Omental fat pad (tissue), 4 donors: ENCODE measurements around the gene PIK3R5. TPM values are rescaled to one million over a fixed set of nuclear protein-coding genes. Genes with fewer than 3 reads are reported as not detected.

Experiments used
- ATAC-seq: fragments of 150-250 bp; one replicate; pipeline ENCODE4 v1.9.1; 2016; ENCODE audit warnings: mild to moderate bottlenecking, moderate library complexity; ENCODE audit not compliant: low FRiP score
- DNase-seq: peaks from one replicate; pipeline ENCODE4 v3.0.0-alpha.2; 2019; ENCODE audit warnings: low spot score
- total RNA-seq, 4 donors: library from RNA; depleted of rRNA; stranded (reverse); fragments of >200 nt; gene quantifications; one replicate each; pipeline ENCODE4 v1.1.0, GENCODE V29; 2016
- TF ChIP-seq, protein P1 (sequence below), 3 donors: fragments of 450-650 bp; IDR thresholded peaks; one replicate each; pipeline ENCODE4 v1.5.1; 2016 to 2017; ENCODE audit warnings: antibody characterized with exemption in 3 of 3, mild to moderate bottlenecking in 3 of 3, moderate library complexity in 2 of 3

Gene PIK3R5
- total RNA-seq, 4 donors from 2014 or later: 18.9 to 60.2 (median 37.8) TPM

DNA sequence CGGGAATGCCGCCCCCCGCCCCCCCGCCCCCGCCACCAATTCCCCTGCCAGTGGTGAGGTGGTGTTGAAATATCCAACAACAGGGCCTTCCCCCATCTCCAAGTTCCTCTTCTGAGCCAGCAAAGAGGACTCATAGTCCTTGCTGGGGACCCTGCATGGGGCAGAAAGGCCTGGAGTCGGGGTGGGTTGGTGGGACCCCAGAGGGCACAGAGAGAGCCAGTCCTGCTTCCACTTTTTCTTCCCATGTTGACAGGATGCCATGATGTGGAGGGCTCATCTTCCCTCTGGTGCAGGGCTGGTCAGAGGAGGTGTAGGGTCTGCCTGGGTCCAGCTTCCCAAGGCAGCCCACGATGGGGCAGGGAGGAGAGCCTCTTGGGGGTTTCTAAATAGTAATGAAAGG lies 49.0 kb downstream of the PIK3R5 start:
- ATAC-seq: no peak
- TF ChIP-seq, protein P1, sequence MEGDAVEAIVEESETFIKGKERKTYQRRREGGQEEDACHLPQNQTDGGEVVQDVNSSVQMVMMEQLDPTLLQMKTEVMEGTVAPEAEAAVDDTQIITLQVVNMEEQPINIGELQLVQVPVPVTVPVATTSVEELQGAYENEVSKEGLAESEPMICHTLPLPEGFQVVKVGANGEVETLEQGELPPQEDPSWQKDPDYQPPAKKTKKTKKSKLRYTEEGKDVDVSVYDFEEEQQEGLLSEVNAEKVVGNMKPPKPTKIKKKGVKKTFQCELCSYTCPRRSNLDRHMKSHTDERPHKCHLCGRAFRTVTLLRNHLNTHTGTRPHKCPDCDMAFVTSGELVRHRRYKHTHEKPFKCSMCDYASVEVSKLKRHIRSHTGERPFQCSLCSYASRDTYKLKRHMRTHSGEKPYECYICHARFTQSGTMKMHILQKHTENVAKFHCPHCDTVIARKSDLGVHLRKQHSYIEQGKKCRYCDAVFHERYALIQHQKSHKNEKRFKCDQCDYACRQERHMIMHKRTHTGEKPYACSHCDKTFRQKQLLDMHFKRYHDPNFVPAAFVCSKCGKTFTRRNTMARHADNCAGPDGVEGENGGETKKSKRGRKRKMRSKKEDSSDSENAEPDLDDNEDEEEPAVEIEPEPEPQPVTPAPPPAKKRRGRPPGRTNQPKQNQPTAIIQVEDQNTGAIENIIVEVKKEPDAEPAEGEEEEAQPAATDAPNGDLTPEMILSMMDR (IDR thresholded peaks at IDR 0.05): no peak
- no peak for DNase-seq

DNA sequence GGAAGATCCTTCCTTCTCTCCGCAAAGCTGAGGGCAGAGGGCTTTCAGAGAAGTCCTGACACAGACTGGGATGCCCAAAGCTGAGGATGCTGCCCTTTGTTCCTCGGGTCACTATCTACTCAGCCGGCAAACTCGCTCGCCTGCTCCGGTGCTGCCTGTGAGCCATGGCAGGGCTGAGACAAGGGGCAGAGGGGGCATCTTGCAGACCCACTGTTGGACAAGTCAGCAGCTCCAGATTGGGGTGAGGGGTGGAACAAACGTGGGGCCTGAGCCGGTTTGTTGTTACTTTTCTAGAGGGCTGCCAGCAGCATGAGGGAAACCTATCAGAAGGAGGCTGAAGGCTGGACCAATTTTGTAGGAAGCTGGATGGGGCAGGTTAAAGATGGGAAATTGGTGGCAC lies 51.0 kb downstream of the PIK3R5 start:
- no peak for DNase-seq
- ATAC-seq: no peak
- TF ChIP-seq, protein P1 (IDR thresholded peaks at IDR 0.05): no peak

DNA sequence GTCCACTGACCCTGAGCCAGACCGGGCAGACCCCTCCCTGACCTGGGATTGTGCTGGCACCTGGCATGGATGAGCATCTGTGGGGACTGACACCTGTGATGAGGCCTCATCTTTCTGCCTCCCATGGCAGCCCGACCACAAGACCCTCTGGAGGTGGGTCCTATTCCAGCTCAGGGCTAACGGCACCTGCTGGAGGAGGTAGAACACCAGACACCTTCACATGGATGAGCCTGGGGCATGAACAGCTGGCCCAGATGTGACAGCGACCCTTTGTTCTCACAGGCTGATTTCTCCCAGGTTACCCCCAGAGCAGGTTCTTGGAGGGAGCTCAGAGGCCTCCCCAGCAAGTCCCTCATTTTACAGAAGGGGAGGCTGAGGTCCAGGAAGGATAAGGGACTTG lies 51.6 kb downstream of the PIK3R5 start:
- TF ChIP-seq, protein P1 (IDR thresholded peaks at IDR 0.05): no peak
- DNase-seq (no peak), ATAC-seq (no peak)

DNA sequence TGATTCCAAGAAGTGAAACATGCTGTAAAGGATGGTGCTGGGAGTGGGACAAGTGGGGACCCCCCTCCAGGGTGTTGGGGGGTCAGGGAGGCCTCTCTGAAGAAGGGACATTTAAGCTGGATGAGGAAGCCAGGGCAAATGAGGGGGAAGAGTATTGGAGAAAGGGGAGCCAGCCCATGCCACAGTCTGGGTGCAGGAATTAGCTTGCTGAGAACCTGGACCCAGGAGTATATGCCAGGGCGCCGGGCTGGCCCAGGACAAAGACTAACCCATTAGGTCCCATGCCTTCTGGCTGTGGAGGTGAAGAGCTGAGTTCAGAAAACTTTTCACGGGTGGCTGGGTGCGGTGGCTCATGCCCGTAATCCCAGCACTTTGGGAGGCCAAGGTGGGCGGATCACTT lies 52.4 kb downstream of the PIK3R5 start:
- DNase-seq (no peak), ATAC-seq (no peak)
- TF ChIP-seq, protein P1 (IDR thresholded peaks at IDR 0.05): no peak

DNA sequence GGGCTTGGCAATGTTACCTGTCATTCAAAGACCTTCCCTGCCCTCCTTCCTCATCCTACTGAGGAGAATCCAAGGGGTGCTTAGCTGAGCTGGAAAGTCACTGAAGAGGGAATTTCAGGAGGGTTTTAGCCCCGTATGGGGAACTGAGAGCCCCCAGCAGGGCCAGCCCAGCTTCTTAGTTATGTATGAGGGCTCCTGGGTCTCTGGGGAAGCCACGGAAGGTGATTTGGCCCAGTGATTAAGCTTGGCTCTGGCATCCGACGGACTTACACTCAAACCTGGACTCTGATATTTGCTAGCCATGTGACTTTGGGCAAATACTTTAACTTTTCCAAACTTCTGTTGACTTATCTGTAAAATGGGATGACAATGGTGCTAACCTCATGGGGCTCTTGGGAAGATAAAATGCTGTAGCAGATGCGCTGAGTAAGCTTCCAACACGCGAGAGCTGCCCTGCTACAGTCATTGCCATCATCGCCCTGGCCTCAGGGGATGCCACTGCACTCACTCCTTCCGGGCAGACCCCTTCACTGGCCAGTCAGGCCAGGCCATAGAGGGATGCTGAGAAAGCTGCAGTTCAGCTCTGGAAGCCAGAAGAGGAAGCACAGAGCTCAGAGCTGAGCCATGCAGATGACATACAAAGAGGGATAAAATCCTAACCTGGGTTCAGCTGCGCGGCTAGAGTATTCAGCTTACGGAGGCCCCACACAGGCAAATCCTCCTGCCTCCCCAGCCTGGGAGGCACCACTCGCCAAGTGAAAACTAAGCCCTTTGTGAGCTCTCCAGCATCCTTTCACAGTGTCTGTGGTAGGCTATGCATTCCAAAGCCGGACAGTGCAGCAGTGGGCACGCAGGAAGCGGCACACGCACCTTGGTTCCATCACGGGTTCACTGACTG lies 53.2 kb downstream of the PIK3R5 start:
- ATAC-seq: no peak
- no peak for DNase-seq
- TF ChIP-seq, protein P1 (IDR thresholded peaks at IDR 0.05): no peak

DNA sequence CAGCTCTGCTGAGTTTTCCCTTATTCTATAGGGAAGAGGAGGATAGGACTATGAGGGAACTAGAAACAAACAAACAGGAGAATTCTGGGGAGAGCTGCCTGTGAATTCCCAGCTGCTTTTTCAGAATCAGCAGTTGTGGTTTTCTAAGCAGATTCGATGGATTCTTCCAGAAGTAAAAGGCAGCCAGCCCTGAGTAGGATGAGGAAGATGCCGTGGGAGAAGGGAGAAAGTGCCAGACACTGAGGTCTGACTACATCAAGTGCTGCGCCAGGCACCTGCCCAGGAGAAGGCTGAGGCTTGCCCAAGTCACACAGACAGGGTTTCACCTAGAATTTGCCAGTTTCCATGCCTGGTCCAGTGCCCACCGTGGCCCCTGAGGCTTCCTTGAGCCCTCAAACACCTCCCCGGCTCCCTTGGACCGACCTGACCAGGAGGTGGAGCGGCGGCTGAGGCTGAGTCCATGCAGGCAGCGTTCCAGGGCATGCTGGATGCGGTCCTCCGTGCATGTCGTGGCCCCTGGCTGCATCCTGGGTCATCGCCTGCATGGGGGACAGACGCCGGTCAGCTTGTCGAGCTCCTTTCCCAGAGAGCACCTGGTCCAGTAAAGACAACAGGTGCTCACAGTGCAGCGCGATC lies 54.4 kb downstream of the PIK3R5 start:
- no peak for DNase-seq
- TF ChIP-seq, protein P1 (IDR thresholded peaks at IDR 0.05): no peak
- ATAC-seq: no peak
